AG10803 (cell line): ENCODE measurements around the gene DRG1.

Experiments
- DNase-seq: peaks from one replicate; pipeline ENCODE4 v3.0.0; 2010; ENCODE audit warnings: low read depth
- H3K4me3 ChIP-seq: 2 replicates; pipeline ENCODE4 v1.5.1; 2011; ENCODE audit warnings: mild to moderate bottlenecking, low read length, control low read depth
- TF ChIP-seq, protein P1 (sequence below): conservative IDR thresholded peaks from 2 replicates; pipeline ENCODE4 v1.5.1; 2011; ENCODE audit warnings: mild to moderate bottlenecking, low read length, control low read depth, inconsistent platforms

Gene DRG1

DNA sequence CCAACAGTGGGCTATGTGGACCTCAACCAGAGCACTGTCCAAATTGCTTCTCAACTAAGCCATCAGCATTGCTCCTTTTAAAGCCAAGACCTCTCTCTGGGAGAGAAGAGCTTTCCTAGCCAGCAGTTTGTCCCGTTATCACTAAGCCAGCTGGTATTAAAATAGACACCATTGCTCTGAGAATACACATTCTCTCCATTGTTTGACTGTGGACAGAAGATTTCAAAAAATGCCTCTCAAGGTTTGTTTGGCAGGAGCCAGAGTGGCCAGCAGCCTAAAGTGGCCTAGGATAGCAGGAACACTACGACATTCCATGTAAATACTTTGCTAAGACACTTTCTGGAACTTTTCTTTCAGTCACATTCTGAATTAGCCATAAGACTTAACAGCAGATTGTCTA, 49.0 kb downstream of the DRG1 start:
- H3K4me3 ChIP-seq, result no peak overlapping the region
- TF ChIP-seq, protein P1, sequence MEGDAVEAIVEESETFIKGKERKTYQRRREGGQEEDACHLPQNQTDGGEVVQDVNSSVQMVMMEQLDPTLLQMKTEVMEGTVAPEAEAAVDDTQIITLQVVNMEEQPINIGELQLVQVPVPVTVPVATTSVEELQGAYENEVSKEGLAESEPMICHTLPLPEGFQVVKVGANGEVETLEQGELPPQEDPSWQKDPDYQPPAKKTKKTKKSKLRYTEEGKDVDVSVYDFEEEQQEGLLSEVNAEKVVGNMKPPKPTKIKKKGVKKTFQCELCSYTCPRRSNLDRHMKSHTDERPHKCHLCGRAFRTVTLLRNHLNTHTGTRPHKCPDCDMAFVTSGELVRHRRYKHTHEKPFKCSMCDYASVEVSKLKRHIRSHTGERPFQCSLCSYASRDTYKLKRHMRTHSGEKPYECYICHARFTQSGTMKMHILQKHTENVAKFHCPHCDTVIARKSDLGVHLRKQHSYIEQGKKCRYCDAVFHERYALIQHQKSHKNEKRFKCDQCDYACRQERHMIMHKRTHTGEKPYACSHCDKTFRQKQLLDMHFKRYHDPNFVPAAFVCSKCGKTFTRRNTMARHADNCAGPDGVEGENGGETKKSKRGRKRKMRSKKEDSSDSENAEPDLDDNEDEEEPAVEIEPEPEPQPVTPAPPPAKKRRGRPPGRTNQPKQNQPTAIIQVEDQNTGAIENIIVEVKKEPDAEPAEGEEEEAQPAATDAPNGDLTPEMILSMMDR, result no peak
- peak; percentile 17 for DNase-seq

DNA sequence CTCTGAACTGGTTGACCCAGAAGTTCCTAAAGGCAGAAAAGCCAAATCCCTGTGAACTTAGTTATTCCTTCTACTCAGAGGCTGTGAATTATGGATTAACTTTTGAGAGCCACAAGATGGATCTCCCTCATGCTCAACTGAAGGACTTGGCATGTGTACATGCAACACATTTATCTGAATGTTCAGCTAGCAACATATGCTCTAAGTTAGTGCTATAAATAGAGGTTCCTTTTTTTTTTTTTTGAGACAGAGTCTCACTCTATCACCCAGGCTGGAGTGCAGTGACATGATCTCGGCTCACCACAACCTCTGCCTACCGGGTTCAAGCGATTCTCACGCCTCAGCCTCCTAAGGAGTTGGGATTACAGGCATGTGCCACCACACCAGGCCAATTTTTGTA, 50.1 kb downstream of the DRG1 start:
- H3K4me3 ChIP-seq, result no peak overlapping the region
- TF ChIP-seq, protein P1, result no peak
- DNase-seq, result peak; percentile 44

DNA sequence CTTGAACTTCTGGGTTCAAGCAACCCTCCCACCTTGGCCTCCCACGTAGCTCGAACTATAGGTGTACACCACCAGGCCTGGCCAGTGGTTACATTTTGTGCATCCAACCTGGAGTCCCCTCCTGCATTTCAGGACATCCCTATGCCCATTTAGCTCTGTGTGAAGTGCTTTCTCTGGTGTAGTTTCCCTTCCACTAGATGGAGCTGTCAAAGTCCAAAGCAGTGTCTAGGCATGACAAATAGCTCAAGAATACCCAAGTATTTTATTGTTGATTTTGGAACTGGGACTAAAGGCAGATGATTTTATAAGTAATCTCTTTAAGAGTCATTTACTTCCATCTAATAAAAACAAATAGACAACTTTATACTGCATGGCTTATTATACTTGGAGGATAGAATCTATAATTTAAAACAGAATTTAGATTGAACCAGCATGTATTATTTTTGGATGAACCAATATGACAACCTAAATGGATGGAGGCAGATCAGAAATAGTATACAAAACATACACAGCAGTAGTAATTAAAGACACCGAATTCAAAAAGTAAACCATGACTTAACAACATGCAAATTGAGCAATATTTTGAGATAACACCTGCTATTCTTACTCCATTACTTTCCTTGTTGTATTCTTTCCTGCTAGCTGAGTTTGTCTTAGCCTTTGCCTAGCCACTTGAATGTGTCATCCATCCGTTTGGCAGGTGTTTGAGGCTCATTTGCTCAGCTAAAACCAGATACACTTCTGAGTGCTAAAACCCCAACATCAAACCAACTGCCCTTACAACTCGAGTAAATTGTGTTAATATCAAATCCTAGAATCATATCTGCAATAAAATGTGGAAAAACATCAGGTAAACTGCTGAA, 52.5 kb downstream of the DRG1 start:
- no peak overlapping the region for H3K4me3 ChIP-seq
- TF ChIP-seq, protein P1, result peak; percentile 68
- DNase-seq, result peak; percentile 54

DNA sequence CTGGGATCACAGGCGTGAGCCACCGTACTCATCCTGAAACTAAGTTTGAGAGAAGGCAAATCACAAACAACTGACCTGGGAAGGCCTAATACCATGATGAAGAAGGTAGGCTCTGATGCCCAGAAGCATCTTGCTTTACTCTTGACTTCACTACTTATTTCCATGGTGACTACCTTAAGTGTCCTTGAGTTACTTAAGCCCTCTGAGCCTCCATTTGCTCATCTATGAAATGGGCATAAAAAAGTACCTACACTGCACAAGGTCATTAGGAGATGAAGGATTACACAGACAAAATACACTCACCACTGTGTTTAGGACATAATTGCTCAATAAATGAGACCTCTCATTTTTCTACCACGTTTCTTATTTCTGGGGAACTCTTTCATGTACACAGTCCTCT, 62.3 kb downstream of the DRG1 start:
- H3K4me3 ChIP-seq, result no peak overlapping the region
- no peak for DNase-seq
- TF ChIP-seq, protein P1, result no peak

DNA sequence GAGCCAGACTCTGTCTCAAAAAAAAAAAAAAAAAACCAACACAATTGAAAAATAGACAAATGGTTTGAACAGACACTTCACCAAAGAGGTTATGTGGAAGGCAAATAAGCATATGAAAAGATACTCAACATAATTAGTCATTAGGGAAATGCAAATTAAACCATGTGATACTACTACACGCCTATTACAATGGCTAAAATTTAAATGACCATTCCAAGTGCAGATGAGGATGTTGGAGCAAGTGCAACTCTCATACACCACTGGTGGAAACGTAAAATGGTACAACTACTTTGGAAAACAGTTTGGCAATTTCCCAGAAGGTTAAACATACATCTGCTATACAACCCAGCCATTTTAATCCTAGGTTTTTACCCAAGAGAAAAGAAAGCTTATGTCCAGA, 65.9 kb downstream of the DRG1 start:
- H3K4me3 ChIP-seq, result no peak overlapping the region
- DNase-seq, result no peak
- TF ChIP-seq, protein P1, result no peak

DNA sequence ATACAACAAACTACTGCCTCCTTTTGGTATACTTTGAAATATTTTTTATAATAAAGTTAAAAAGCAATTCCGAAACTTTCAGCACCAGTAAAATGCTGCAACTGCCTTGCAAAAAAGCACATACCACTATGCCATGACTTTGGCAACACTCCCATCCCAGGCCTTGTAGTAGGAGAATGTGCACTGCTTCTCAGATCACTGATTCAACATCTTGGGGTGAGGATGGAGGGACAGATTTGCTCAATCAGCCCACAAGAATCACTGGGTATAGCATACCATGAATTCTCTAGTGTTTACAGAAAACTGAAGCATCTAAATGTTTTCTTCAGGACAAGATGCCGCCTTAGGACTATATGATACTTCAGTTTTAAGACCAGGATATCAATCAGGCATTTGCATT, 75.3 kb downstream of the DRG1 start:
- no peak overlapping the region for H3K4me3 ChIP-seq
- peak; percentile 98 for DNase-seq
- TF ChIP-seq, protein P1, result peak; percentile 8; the same call in 1 of the 2 replicates

DNA sequence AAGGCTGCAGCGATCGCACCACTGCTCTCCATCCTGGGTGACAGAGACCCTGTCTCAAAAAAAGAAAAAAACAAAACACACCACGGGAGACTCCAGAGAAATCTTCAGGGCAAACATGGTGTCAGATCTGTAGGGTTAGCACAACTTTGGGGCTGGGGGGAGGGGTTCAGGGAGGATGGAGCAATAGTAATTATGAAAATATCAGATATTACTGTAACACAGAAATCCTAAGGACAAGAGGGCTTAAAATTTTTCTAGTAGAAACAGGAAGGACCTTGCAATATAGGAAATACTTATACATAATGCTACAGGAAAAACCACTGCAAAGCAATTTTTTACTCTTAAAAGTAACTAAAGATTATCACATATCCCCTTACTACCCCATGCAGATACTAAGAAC, 76.4 kb downstream of the DRG1 start:
- TF ChIP-seq, protein P1, result no peak

More for the DNA sequence above, 76.4 kb downstream of the DRG1 start:
- no peak for DNase-seq
- H3K4me3 ChIP-seq, result no peak overlapping the region
